A673 (cell line): ENCODE results near the gene FKBP2.

Experiments
- EZH2 ChIP-seq: fragments of 200-600 bp; sonication (generic); IDR thresholded peaks from 2 replicates; pipeline ENCODE4 v1.6.1; 2017; ENCODE audit warnings: borderline replicate concordance, low read depth, mild to moderate bottlenecking, mixed read lengths, antibody characterized with exemption, low read length; ENCODE audit not compliant: poor library complexity, severe bottlenecking
- TF ChIP-seq, protein P1 (sequence below): fragments of 300-800, 200-600 bp; sonication (generic); conservative IDR thresholded peaks from 2 replicates; pipeline ENCODE4 v1.5.1; 2017; ENCODE audit warnings: low read depth, mild to moderate bottlenecking, antibody characterized with exemption, low read length, moderate library complexity, mixed read lengths

DNA sequence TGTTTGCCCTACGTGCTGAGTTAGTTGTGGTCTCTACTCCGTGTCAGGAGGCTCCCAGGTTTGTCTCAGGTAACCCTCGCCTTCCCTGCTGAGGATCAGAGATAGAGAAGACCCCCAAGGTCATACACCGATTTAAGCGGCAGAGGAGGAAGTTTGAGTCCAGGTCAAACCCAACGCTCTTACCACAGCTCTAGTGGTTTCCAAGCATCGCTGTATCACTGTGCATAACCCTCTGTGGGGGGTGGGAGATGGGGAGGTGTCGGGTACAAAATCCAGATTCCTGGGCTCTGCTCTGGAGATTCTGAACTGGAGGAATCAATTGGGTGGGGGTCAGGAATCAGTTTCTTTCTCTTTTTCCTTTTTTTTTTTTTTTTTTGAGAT is 9.9 kb upstream of the FKBP2 start:
- no peak for TF ChIP-seq EZH2
- TF ChIP-seq, protein P1, sequence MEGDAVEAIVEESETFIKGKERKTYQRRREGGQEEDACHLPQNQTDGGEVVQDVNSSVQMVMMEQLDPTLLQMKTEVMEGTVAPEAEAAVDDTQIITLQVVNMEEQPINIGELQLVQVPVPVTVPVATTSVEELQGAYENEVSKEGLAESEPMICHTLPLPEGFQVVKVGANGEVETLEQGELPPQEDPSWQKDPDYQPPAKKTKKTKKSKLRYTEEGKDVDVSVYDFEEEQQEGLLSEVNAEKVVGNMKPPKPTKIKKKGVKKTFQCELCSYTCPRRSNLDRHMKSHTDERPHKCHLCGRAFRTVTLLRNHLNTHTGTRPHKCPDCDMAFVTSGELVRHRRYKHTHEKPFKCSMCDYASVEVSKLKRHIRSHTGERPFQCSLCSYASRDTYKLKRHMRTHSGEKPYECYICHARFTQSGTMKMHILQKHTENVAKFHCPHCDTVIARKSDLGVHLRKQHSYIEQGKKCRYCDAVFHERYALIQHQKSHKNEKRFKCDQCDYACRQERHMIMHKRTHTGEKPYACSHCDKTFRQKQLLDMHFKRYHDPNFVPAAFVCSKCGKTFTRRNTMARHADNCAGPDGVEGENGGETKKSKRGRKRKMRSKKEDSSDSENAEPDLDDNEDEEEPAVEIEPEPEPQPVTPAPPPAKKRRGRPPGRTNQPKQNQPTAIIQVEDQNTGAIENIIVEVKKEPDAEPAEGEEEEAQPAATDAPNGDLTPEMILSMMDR, result no peak
